Chondrocyte (in vitro differentiated cells): ENCODE results near the gene MAP7D1. TPM values are rescaled to one million over a fixed set of nuclear protein-coding genes. Genes with fewer than 3 reads are reported as not detected.

Source experiments
- DNase-seq: peaks from one replicate; pipeline ENCODE4 v3.0.0; 2021; ENCODE audit warnings: mixed read lengths, low spot score
- H3K27ac Mint-ChIP-seq: one replicate; pipeline ENCODE4 v1.8.0; 2021; ENCODE audit warnings: mild to moderate bottlenecking, moderate library complexity, mixed read lengths; ENCODE audit not compliant: unreplicated experiment
- H3K27me3 Mint-ChIP-seq: 2 replicates; pipeline ENCODE4 v1.8.0; 2021; ENCODE audit warnings: low read depth, mixed read lengths
- H3K36me3 Mint-ChIP-seq: 2 replicates; pipeline ENCODE4 v1.8.0; 2021; ENCODE audit warnings: low read depth, mixed read lengths
- H3K4me1 Mint-ChIP-seq: 2 replicates; pipeline ENCODE4 v1.8.0; 2021; ENCODE audit warnings: low read depth, mild to moderate bottlenecking, mixed read lengths
- H3K4me3 Mint-ChIP-seq: one replicate; pipeline ENCODE4 v1.8.0; 2021; ENCODE audit warnings: mild to moderate bottlenecking, moderate library complexity, mixed read lengths; ENCODE audit not compliant: unreplicated experiment
- H3K9me3 Mint-ChIP-seq: 2 replicates; pipeline ENCODE4 v1.8.0; 2021; ENCODE audit warnings: low read depth, mixed read lengths
- CTCF ChIP-seq: fragments of 200-600 bp; sonication (generic); IDR thresholded peaks from 2 replicates; pipeline ENCODE4 v1.5.0; 2021; ENCODE audit warnings: antibody characterized with exemption, mild to moderate bottlenecking, moderate library complexity
- long read RNA-seq: library from polyadenylated mRNA; stranded (forward); transcript quantifications from one replicate; pipeline ENCODE4 v2.0.0, GENCODE V29; 2021
- total RNA-seq: library from RNA; stranded (reverse); gene quantifications from 3 replicates; pipeline ENCODE4 v1.2.1, GENCODE V29; 2021

The MAP7D1 gene
- total RNA-seq, result 159 to 177 TPM (median 173 TPM) in 3 replicates
- long read RNA-seq, transcript MAP7D1-203 (18 exons, 3,238 nt), result major isoform, 28 of 200 reads
- long read RNA-seq, transcript MAP7D1-204 (17 exons, 3,324 nt), result minor isoform, 5 of 200 reads
- long read RNA-seq, transcript MAP7D1-201 (16 exons, 3,456 nt), result minor isoform, 19 of 200 reads
- long read RNA-seq, partial matches to known transcripts, result 20 of 200 reads
- long read RNA-seq, other reads (novel, unspliced or antisense), result 128 of 200 reads

DNA sequence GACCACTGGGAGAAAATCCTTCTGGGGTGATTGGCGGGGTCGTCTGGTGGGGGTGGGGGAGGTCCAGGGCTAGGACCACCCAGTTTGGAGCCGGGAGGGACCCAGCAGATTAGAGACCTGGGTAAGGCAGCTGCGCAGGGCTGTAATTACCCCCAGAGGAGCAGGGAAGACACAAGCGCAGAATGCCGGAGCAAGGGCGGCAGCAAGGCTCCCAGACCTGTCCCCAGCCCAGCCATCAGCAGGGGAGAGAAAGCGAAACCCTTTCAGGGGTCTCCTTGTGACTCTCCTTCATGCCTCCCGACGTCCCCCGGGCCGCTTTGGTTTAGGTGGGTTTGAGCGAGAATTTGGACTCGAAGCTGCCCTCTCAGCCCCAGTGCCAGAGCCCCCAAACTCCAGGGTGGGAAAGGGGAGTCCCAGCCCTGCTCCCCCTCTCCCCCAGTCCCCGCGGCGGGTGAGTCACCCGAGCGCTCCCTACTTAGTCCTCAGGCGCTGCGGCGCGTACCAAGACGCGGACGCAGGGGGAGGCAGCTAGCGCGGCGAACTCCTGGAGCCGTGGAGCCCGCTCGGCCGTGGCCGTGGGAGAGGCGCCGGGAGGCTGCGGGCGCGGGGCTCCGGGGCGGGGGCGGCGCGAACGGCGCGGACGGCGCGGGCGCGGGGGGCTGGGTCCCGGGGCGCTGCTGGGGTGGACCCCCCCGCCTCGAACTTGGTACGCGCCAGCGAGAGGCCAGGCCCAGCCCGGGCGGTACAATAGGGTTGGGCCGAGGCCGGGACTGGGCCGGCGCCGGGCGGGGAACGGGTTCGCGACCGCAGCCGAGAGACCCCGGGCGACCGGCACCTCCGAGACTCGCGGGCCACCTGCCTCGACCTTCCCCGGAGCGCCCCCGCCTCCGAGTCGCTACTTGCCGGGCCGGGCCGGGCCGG is at the start of gene MAP7D1:
MAP7D1 (plus strand) TSS at position 753 of the 921 bp plus-strand sequence. CDS start 258 bp downstream, outside the sequence.
- H3K27ac Mint-ChIP-seq, result peak within 1 kb of the TSS; percentile 91
- H3K9me3 Mint-ChIP-seq, result no peaks in the 10 kb centered on the region
- TF ChIP-seq CTCF, result no peak
- peaks cover 4% of the 10 kb centered on the region for H3K36me3 Mint-ChIP-seq
- no peaks in the 10 kb centered on the region for H3K27me3 Mint-ChIP-seq
- peak within 1 kb of the TSS; percentile 88 for H3K4me3 Mint-ChIP-seq
- peak; percentile 94 for DNase-seq
- H3K4me1 Mint-ChIP-seq, result peaks cover 66% of the 10 kb centered on the region

DNA sequence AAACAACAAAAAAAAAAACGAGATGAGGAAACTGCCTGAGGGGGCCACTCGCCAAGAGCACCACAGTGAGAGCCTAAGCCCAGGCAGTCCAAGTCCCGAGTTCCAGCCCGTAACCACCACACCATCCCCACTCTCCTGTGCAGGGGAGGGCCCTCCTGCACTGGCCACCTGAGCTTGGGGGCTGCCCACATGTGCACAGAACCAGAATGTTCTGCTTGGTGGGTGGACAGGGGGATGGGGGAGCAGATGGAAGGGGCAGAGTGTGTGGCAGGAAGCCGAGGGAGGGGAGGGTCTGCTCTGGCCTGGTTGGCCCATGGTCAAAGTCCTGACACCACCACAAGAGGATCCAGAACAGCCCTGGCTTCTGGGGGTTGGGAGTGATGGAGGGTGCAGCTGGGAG is 49.7 kb upstream of the MAP7D1 start:
- no peaks in the 10 kb centered on the region for H3K9me3 Mint-ChIP-seq
- no peaks in the 10 kb centered on the region for H3K36me3 Mint-ChIP-seq
- H3K27me3 Mint-ChIP-seq, result no peaks in the 10 kb centered on the region
- H3K4me3 Mint-ChIP-seq, result no peak overlapping the region
- H3K4me1 Mint-ChIP-seq, result peaks cover 38% of the 10 kb centered on the region
- DNase-seq, result no peak
- no peak for TF ChIP-seq CTCF
- peak overlapping the region; percentile 74 for H3K27ac Mint-ChIP-seq

DNA sequence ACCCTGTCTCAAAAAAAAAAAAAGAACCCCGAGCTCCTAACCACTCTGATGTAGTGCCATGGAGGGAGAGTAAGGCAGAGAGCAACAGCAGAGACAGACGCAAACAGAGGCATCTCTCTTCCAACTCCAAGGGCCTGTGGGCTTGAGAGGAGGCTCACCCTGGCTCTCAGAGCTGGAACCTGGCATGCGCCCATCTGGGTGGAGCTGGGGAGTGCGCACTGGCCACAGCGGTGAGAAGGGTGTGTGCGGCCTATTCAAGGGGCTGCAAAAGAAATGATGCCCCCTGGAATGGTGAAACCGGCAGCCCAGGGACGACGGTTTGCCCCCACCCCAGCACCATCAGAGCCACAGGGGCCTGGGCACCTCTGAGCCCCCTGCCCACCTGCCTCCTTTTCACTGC is 48.6 kb upstream of the MAP7D1 start:
- H3K27me3 Mint-ChIP-seq, result no peaks in the 10 kb centered on the region
- no peak overlapping the region for H3K27ac Mint-ChIP-seq
- no peaks in the 10 kb centered on the region for H3K9me3 Mint-ChIP-seq
- no peak for TF ChIP-seq CTCF
- H3K36me3 Mint-ChIP-seq, result no peaks in the 10 kb centered on the region
- H3K4me3 Mint-ChIP-seq, result no peak overlapping the region
- peaks cover 39% of the 10 kb centered on the region for H3K4me1 Mint-ChIP-seq
- DNase-seq, result peak; percentile 75

DNA sequence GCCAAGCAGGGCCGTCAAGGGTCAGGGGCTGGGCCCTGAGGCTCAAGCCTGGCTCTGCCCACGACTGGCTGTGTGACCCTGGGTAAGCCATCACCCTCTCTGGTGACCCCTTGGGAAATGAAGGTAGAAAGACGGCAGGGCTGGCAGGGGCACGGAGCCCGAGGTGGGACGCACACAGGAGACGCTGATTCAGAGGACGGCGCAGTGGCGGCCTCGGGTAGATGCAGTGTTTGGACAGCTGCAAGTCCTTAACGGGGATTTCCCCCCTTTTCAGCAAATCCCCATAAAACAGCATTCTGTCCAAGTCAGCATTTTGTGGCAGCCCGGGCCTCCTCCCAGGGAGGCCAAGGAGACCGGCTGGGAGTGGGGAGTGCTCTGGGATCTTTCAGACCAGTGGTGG is 47.6 kb upstream of the MAP7D1 start:
- H3K9me3 Mint-ChIP-seq, result no peaks in the 10 kb centered on the region
- H3K36me3 Mint-ChIP-seq, result no peaks in the 10 kb centered on the region
- peaks cover 39% of the 10 kb centered on the region for H3K4me1 Mint-ChIP-seq
- H3K27me3 Mint-ChIP-seq, result no peaks in the 10 kb centered on the region
- DNase-seq, result peak; percentile 66
- TF ChIP-seq CTCF, result no peak
- no peak overlapping the region for H3K4me3 Mint-ChIP-seq
- peak overlapping the region; percentile 80 for H3K27ac Mint-ChIP-seq

- H3K9me3 Mint-ChIP-seq, result no peaks in the 10 kb centered on the region
- DNase-seq, result peak; percentile 92
- peaks cover 39% of the 10 kb centered on the region for H3K4me1 Mint-ChIP-seq
- peak overlapping the region; percentile 96 for H3K27ac Mint-ChIP-seq
- no peak for TF ChIP-seq CTCF
- no peaks in the 10 kb centered on the region for H3K36me3 Mint-ChIP-seq
- no peak overlapping the region for H3K4me3 Mint-ChIP-seq
- H3K27me3 Mint-ChIP-seq, result no peaks in the 10 kb centered on the region
Observed at GRCh38 chr1:36109041-36109679, 46.8 kb upstream of the MAP7D1 start.
